ENCODE results near the gene EPN2.

DNA sequence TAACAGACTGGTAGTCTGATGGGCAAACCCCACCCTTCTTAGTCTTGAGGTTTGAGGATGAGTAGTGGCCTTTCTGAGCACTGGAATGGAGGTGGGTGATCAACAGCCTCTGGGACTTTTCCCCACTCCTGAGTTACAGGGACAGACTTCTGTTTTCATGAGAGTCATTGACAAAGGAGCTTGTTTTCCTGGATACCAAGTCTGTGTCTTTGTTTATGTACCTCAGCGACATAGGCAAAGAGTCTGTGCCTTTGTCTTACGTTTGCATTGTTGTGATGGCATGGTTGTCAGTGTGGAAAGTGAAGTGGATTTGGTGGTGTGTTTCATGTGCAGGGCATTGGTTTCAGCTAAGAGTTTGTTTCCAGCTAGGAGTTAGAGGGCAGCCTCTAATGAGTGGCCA lies 17.5 kb downstream of the EPN2 start:
- TF ChIP-seq POLR2AphosphoS5 (IDR thresholded peaks at IDR 0.05; ENCODE audit: low read depth, low read length) (no peak), SIN3A (IDR thresholded peaks at IDR 0.05; ENCODE audit: borderline replicate concordance, insufficient read depth, low read length) (no peak), REST (IDR thresholded peaks at IDR 0.05; ENCODE audit: insufficient read depth in 1 of 2, low read depth in 2 of 2, low read length in 2 of 2) (no peak), TAF1 (IDR thresholded peaks at IDR 0.05; ENCODE audit: borderline replicate concordance, insufficient read depth, low read length) (no peak), FOXP2 (optimal IDR thresholded peaks at IDR 0.05; ENCODE audit: borderline replicate concordance, extremely low read depth, extremely low read length, insufficient read depth) (no peak)
